K562 (cell line): Measurements from ENCODE around the gene POLR3A. TPM values are rescaled to one million over a fixed set of nuclear protein-coding genes. Genes with fewer than 3 reads are reported as not detected.

Experiments
- BACH1 ChIP-seq: fragments of 200-800 bp; sonication (Bioruptor generic); IDR thresholded peaks from 2 replicates; pipeline ENCODE4 v1.6.1; 2016; ENCODE audit warnings: missing genetic modification characterization, missing compliant biosample characterization
- CBX8 ChIP-seq: fragments of 200-600 bp; sonication (generic); IDR thresholded peaks from 2 replicates; pipeline ENCODE4 v1.6.1; 2012; ENCODE audit warnings: borderline replicate concordance, mixed run types, low read depth, mild to moderate bottlenecking, moderate library complexity, mixed read lengths, low read length, control low read depth, inconsistent platforms; ENCODE audit not compliant: poor library complexity, severe bottlenecking; ENCODE audit errors: extremely low read depth
- ELF4 ChIP-seq: fragments of 450-650 bp; formaldehyde crosslinking; IDR thresholded peaks from 2 replicates; pipeline ENCODE4 v1.4.0; 2022; ENCODE audit warnings: missing genetic modification characterization
- ETV5 ChIP-seq: sonication (generic); formaldehyde crosslinking; IDR thresholded peaks from 2 replicates; pipeline ENCODE4 v1.4.0; 2020; ENCODE audit warnings: low read depth, mild to moderate bottlenecking, missing genetic modification reagents
- FIP1L1 ChIP-seq: fragments of 200-400 bp; formaldehyde crosslinking; IDR thresholded peaks from 2 replicates; pipeline ENCODE4 v1.6.1; 2018; ENCODE audit warnings: mild to moderate bottlenecking, low read depth, low read length; ENCODE audit not compliant: poor library complexity, severe bottlenecking
- LEF1 ChIP-seq: fragments of 450-650 bp; IDR thresholded peaks from 2 replicates; pipeline ENCODE4 v1.6.1; 2016; ENCODE audit warnings: mild to moderate bottlenecking
- MBD2 ChIP-seq: sonication (generic); IDR thresholded peaks from 2 replicates; pipeline ENCODE4 v1.6.1; 2016; ENCODE audit warnings: low read depth, borderline replicate concordance
- PHB2 ChIP-seq: fragments of 450-650 bp; IDR thresholded peaks from 2 replicates; pipeline ENCODE4 v1.6.1; 2017; ENCODE audit warnings: low read depth
- POLR2AphosphoS5 ChIP-seq: IDR thresholded peaks from 2 replicates; pipeline ENCODE4 v1.6.1; 2011; ENCODE audit warnings: mild to moderate bottlenecking, low read depth, low read length, moderate library complexity; ENCODE audit not compliant: control insufficient read depth, insufficient read depth
- PRPF4 ChIP-seq: fragments of 200-400 bp; formaldehyde crosslinking; IDR thresholded peaks from one replicate; pipeline ENCODE4 v1.6.1; 2017; ENCODE audit warnings: low read length, low read depth, mild to moderate bottlenecking; ENCODE audit not compliant: insufficient read depth, poor library complexity, severe bottlenecking
- RB1 ChIP-seq: fragments of 450-650 bp; IDR thresholded peaks from 2 replicates; pipeline ENCODE4 v1.6.1; 2017; ENCODE audit warnings: low read depth, mild to moderate bottlenecking
- RBM39 ChIP-seq: fragments of 200-400 bp; formaldehyde crosslinking; optimal IDR thresholded peaks from 2 replicates; pipeline ENCODE3; 2018; ENCODE audit warnings: low read depth, low read length
- SP1 ChIP-seq: sonication (generic); formaldehyde crosslinking; IDR thresholded peaks from 2 replicates; pipeline ENCODE4 v1.8.1; 2022; ENCODE audit warnings: mild to moderate bottlenecking, missing genetic modification reagents
- SPI1 ChIP-seq: IDR thresholded peaks from 2 replicates; pipeline ENCODE4 v1.6.1; 2011; ENCODE audit warnings: low read depth, low read length, control low read depth, borderline replicate concordance
- ZNF143 ChIP-seq: sonication (generic); formaldehyde crosslinking; IDR thresholded peaks from 2 replicates; pipeline ENCODE4 v1.9.0; 2022; ENCODE audit warnings: mild to moderate bottlenecking, missing genetic modification reagents
- ZNF224 ChIP-seq: sonication (generic); formaldehyde crosslinking; IDR thresholded peaks from 2 replicates; pipeline ENCODE4 v1.8.0; 2022; ENCODE audit warnings: mild to moderate bottlenecking, missing genetic modification reagents
- ZNF384 ChIP-seq: IDR thresholded peaks from 2 replicates; pipeline ENCODE4 v1.6.1; 2012; ENCODE audit warnings: low read depth, low read length, improper control_type of control experiment
- ZNF551 ChIP-seq: fragments of 250-450 bp; sonication (Bioruptor Pico); IDR thresholded peaks from 2 replicates; pipeline ENCODE4 v1.5.0; 2021; ENCODE audit warnings: mild to moderate bottlenecking, moderate library complexity
- ZNF764 ChIP-seq: fragments of 250-450 bp; sonication (Bioruptor Pico); IDR thresholded peaks from 2 replicates; pipeline ENCODE4 v1.4.0; 2020; ENCODE audit warnings: low read depth, mild to moderate bottlenecking, moderate library complexity
- polyA plus RNA-seq, 8 experiments: library from polyadenylated mRNA; depleted of rRNA in 4 of 8; stranded (reverse) in 5 of 8; unstranded in 3 of 8; fragments of >200 nt; fragmentation: Nextera tagmentation in 2 of 8; fragmentation: Illumina TruSeq in 1 of 8; extraction: Ambion mirVana in 2 of 8; extraction: Trizol in 1 of 8; gene quantifications; 2 replicates each; pipeline versions ENCODE4 v1.2.1 to v1.2.3, GENCODE V29; 2011 to 2014; ENCODE audit warnings: inconsistent platforms in 1 of 8, missing spikeins in 1 of 8
- total RNA-seq, 7 experiments: library from RNA; depleted of rRNA in 6 of 7; stranded (reverse); fragments of >200 nt in 6 of 7; fragmentation: Illumina TruSeq in 2 of 7; extraction: Trizol in 2 of 7; gene quantifications; 2 replicates each; pipeline versions ENCODE4 v1.2.1 to v1.2.3, GENCODE V29; 2011 to 2021; ENCODE audit warnings: low replicate concordance in 1 of 7
- TF ChIP-seq, protein P1 (sequence below): sonication (generic); formaldehyde crosslinking; IDR thresholded peaks from 2 replicates; pipeline ENCODE4 v1.8.0; 2022; ENCODE audit warnings: mild to moderate bottlenecking, missing genetic modification reagents
- TF ChIP-seq, protein P2 (sequence below): fragments of 450-650 bp; formaldehyde crosslinking; IDR thresholded peaks from 2 replicates; pipeline ENCODE4 v1.4.0; 2022; ENCODE audit warnings: missing genetic modification characterization
- TF ChIP-seq, protein P3 (sequence below): fragments of 450-650 bp; formaldehyde crosslinking; IDR thresholded peaks from 2 replicates; pipeline ENCODE4 v1.4.0; 2020; ENCODE audit warnings: mild to moderate bottlenecking
- TF ChIP-seq, protein P4 (sequence below): fragments of 250-450 bp; sonication (Bioruptor Pico); IDR thresholded peaks from 2 replicates; pipeline ENCODE4 v1.5.0; 2021

POLR3A gene
- total and polyA plus RNA-seq, 9 of the 15 experiments (the other 6 are each of a cell fraction or from before 2014, with no cell fraction given) = 14.9 to 37.0 (median 26.7) TPM

DNA sequence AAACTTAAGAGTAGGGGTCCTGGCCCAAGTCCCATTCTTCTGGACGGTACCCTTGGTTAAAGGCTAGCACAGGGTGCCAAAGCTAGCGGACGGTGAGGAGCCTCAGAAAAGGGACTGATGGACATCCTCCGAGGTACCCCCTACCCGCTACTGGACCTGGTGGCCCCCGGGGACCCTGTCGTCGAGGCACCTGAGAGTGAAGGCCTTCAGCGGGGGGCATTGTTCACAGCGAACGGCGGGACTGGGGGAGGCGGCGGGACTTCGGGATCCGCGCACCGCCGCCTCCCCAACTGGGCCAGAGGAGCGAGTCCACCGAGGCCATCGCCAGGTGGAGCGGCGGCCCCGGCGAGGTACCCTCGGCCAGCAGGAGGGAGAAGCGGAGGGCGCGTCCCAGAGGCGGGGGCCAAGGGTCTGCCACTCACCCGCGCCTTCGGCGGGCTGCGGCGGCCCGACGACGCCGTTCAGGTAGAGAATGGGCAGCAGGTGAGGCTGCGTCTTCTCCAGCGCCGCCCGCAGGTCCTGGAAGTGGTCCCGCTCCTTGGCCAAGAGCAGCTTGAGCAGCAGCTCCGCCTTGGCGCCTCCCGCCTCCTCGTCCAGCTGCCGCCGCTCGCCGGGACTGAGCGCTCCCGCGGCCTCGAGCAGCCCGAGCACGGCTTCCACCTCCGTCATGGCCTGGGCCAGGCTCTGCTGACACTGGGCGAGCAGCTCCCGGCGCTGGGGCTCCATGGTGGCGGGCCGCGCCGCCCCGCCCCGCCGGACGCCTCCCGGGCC, 103.3 kb downstream of the POLR3A start (continued):
- TF ChIP-seq, protein P1, sequence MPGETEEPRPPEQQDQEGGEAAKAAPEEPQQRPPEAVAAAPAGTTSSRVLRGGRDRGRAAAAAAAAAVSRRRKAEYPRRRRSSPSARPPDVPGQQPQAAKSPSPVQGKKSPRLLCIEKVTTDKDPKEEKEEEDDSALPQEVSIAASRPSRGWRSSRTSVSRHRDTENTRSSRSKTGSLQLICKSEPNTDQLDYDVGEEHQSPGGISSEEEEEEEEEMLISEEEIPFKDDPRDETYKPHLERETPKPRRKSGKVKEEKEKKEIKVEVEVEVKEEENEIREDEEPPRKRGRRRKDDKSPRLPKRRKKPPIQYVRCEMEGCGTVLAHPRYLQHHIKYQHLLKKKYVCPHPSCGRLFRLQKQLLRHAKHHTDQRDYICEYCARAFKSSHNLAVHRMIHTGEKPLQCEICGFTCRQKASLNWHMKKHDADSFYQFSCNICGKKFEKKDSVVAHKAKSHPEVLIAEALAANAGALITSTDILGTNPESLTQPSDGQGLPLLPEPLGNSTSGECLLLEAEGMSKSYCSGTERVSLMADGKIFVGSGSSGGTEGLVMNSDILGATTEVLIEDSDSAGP = no peak
- TF ChIP-seq MBD2 (0 out of 2 replicates have a peak, but pooled peaks have one; percentile 36), RB1 (peak; percentile 69), SP1 (CRISPR knock-in tag) (no peak; the same call in 1 of the 2 replicates), POLR2AphosphoS5 (no peak), ZNF384 (no peak), CBX8 (no peak), RBM39 (no peak), ZNF224 (CRISPR knock-in tag) (no peak), PHB2 (no peak), SPI1 (no peak), LEF1 (no peak), ZNF551 (CRISPR knock-in tag) (no peak), BACH1 (no peak), FIP1L1 (peak; percentile 42), ETV5 (CRISPR knock-in tag) (0 out of 2 replicates have a peak, but pooled peaks have one; percentile 30), ZNF143 (CRISPR knock-in tag) (no peak), ZNF764 (CRISPR knock-in tag) (no peak), ELF4 (CRISPR knock-in tag) (no peak), PRPF4 (no peak)
- TF ChIP-seq, protein P2, sequence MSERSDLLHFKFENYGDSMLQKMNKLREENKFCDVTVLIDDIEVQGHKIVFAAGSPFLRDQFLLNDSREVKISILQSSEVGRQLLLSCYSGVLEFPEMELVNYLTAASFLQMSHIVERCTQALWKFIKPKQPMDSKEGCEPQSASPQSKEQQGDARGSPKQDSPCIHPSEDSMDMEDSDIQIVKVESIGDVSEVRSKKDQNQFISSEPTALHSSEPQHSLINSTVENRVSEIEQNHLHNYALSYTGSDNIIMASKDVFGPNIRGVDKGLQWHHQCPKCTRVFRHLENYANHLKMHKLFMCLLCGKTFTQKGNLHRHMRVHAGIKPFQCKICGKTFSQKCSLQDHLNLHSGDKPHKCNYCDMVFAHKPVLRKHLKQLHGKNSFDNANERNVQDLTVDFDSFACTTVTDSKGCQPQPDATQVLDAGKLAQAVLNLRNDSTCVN (CRISPR knock-in tag) = no peak
- TF ChIP-seq, protein P3, sequence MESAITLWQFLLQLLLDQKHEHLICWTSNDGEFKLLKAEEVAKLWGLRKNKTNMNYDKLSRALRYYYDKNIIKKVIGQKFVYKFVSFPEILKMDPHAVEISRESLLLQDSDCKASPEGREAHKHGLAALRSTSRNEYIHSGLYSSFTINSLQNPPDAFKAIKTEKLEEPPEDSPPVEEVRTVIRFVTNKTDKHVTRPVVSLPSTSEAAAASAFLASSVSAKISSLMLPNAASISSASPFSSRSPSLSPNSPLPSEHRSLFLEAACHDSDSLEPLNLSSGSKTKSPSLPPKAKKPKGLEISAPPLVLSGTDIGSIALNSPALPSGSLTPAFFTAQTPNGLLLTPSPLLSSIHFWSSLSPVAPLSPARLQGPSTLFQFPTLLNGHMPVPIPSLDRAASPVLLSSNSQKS (CRISPR knock-in tag) = no peak
- TF ChIP-seq, protein P4, sequence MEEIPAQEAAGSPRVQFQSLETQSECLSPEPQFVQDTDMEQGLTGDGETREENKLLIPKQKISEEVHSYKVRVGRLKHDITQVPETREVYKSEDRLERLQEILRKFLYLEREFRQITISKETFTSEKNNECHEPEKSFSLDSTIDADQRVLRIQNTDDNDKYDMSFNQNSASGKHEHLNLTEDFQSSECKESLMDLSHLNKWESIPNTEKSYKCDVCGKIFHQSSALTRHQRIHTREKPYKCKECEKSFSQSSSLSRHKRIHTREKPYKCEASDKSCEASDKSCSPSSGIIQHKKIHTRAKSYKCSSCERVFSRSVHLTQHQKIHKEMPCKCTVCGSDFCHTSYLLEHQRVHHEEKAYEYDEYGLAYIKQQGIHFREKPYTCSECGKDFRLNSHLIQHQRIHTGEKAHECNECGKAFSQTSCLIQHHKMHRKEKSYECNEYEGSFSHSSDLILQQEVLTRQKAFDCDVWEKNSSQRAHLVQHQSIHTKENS (CRISPR knock-in tag) = no peak
